Suprapubic skin (tissue), 3 donors: ENCODE results near the gene VANGL2.

ENCODE experiments used
- POLR2A ChIP-seq, 2 donors: fragments of 450-650 bp; IDR thresholded peaks; one replicate each; pipeline ENCODE4 v1.6.1; 2017; ENCODE audit warnings: antibody characterized with exemption in 2 of 2, mild to moderate bottlenecking in 2 of 2, moderate library complexity in 2 of 2
- TF ChIP-seq, protein P1 (sequence below), 2 donors: fragments of 200-600 bp in 1 of 2; fragments of 450-650 bp in 1 of 2; sonication (generic) in 1 of 2; IDR thresholded peaks; one replicate each; pipeline ENCODE4 v1.5.1; 2016 to 2019; ENCODE audit warnings: antibody characterized with exemption in 2 of 2, mild to moderate bottlenecking in 1 of 2, moderate library complexity in 1 of 2

DNA sequence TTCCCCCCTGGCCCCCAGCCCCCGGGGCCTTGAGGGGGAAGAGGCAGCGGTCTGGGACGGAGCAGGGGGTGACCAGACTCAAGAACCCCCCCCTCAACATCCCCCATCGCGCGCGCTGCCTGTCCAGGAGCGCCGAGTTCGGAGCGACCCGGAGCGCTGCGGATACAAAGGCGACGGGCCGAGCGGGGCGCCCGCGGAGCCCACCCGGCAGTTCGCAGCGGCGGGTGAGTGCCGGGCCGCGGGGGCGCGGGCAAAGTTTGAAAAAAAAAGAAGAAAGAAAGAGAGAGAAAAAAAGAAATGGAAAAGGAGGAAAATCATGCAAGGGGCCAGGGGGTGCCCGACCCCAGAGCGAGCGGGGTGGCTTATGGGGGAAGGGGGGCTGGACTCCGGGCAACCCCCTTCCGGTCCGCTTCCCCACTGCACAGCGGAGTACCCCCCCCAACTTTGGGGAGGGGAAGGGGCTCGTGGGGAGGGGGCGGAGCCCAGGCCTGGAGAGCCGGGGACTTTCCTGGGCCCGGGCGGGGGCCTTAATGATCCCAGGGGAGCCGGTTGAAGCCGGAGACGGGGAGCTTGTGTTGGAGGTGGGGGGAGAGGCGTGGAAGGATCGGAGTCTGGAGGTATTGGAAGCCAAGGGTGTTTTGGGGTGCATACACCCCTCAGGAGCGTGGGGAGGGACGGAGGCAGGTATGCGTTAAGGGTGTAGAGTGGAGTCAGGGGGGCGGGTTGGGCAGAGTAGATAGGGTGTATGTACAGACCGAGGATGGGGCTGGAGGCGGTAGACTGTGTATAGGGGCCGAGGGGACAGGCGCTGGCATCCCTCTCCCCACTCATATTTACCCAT is 502 bp downstream of the VANGL2 start:
- TF ChIP-seq POLR2A (IDR thresholded peaks at IDR 0.05), result no peak
- TF ChIP-seq, protein P1, sequence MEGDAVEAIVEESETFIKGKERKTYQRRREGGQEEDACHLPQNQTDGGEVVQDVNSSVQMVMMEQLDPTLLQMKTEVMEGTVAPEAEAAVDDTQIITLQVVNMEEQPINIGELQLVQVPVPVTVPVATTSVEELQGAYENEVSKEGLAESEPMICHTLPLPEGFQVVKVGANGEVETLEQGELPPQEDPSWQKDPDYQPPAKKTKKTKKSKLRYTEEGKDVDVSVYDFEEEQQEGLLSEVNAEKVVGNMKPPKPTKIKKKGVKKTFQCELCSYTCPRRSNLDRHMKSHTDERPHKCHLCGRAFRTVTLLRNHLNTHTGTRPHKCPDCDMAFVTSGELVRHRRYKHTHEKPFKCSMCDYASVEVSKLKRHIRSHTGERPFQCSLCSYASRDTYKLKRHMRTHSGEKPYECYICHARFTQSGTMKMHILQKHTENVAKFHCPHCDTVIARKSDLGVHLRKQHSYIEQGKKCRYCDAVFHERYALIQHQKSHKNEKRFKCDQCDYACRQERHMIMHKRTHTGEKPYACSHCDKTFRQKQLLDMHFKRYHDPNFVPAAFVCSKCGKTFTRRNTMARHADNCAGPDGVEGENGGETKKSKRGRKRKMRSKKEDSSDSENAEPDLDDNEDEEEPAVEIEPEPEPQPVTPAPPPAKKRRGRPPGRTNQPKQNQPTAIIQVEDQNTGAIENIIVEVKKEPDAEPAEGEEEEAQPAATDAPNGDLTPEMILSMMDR (IDR thresholded peaks at IDR 0.05), result no peak
